Suppressor macrophage treated with lipopolysaccharide for 1 hour (primary cell): Measurements from ENCODE around the gene CAMK1D.
"Not testable (repeated sequence)": the region's sequence is repeated elsewhere in the genome, so short reads cannot be mapped to it uniquely, and the experiment has no call there.

Source experiments
- DNase-seq, 3 donors: peaks; one replicate each; pipeline ENCODE4 v3.0.0-alpha.2; 2020 to 2022

Gene CAMK1D

GRCh38 chr10:12705943-12706342, 356.6 kb downstream of the CAMK1D start:
- no peak for DNase-seq

GRCh38 chr10:12707461-12708185, 358.3 kb downstream of the CAMK1D start:
- peak; percentile 39 to 60 (median 51) for DNase-seq

GRCh38 chr10:12709000-12709401, 359.7 kb downstream of the CAMK1D start:
- DNase-seq, result no peak

- DNase-seq, result no peak
These were observed 360.2 kb downstream of the CAMK1D start for GRCh38 chr10:12709521-12709963.

GRCh38 chr10:12710157-12710556, 360.8 kb downstream of the CAMK1D start:
- DNase-seq, result no peak

GRCh38 chr10:12710594-12711349, 361.4 kb downstream of the CAMK1D start:
- peak; percentile 80 to 85 (median 84) for DNase-seq

GRCh38 chr10:12711350-12711708, 362.0 kb downstream of the CAMK1D start:
- no peak for DNase-seq

- DNase-seq, result peak in 2 of 3 donors; percentile 31
These were observed 363.1 kb downstream of the CAMK1D start for GRCh38 chr10:12712293-12712983.

- not testable (repeated sequence) for DNase-seq
These were observed 363.6 kb downstream of the CAMK1D start for GRCh38 chr10:12712984-12713316.

- no peak for DNase-seq
These were observed 366.7 kb downstream of the CAMK1D start for GRCh38 chr10:12716042-12716441.

GRCh38 chr10:12717981-12718707, 368.8 kb downstream of the CAMK1D start:
- DNase-seq, result no peak

GRCh38 chr10:12719365-12719764, 370.0 kb downstream of the CAMK1D start:
- DNase-seq, result peak; percentile 49 to 62 (median 51)

GRCh38 chr10:12720217-12720981, 371.1 kb downstream of the CAMK1D start:
- DNase-seq, result peak in 2 of 3 donors; percentile 35 to 49

GRCh38 chr10:12721334-12721733, 372.0 kb downstream of the CAMK1D start:
- DNase-seq, result no peak

GRCh38 chr10:12723220-12723619, 373.9 kb downstream of the CAMK1D start:
- DNase-seq, result no peak

- no peak for DNase-seq
These were observed 375.6 kb downstream of the CAMK1D start for GRCh38 chr10:12724807-12725579.

- not testable (repeated sequence) for DNase-seq
These were observed 376.2 kb downstream of the CAMK1D start for GRCh38 chr10:12725580-12725888.

- DNase-seq, result no peak
These were observed 377.9 kb downstream of the CAMK1D start for GRCh38 chr10:12726971-12727831.

GRCh38 chr10:12727832-12728215, 378.5 kb downstream of the CAMK1D start:
- DNase-seq, result no peak

GRCh38 chr10:12728494-12728893, 379.1 kb downstream of the CAMK1D start:
- DNase-seq, result no peak

GRCh38 chr10:12729885-12730284, 380.5 kb downstream of the CAMK1D start:
- DNase-seq, result peak in 1 of 3 donors; percentile 13
